GM12864 (cell line): ENCODE measurements around the gene TACR1.

Source experiments
- DNase-seq: peaks from one replicate; pipeline ENCODE4 v3.0.0-alpha.2; 2011; ENCODE audit warnings: low read depth
- H3K4me3 ChIP-seq: 2 replicates; pipeline ENCODE4 v1.5.1; 2011; ENCODE audit warnings: mild to moderate bottlenecking, low read depth, low read length, control low read depth
- CTCF ChIP-seq: IDR thresholded peaks from 2 replicates; pipeline ENCODE4 v1.5.1; 2011; ENCODE audit warnings: low read depth, mild to moderate bottlenecking, moderate library complexity, low read length, control low read depth, inconsistent platforms; ENCODE audit errors: missing control alignments

The TACR1 gene

GRCh38 chr2:75021672-75022071 lies 177.6 kb downstream of the TACR1 start:
- TF ChIP-seq CTCF = no peak
- H3K4me3 ChIP-seq = no peak overlapping the region
- DNase-seq = no peak

GRCh38 chr2:75020476-75020875 lies 178.8 kb downstream of the TACR1 start:
- H3K4me3 ChIP-seq = no peak overlapping the region
- no peak for DNase-seq
- TF ChIP-seq CTCF = no peak

- TF ChIP-seq CTCF = no peak
- no peak for DNase-seq
- H3K4me3 ChIP-seq = no peak overlapping the region
These were observed 179.5 kb downstream of the TACR1 start for GRCh38 chr2:75019790-75020189.

- no peak for TF ChIP-seq CTCF
- no peak for DNase-seq
- H3K4me3 ChIP-seq = no peak overlapping the region
These were observed 181.2 kb downstream of the TACR1 start for GRCh38 chr2:75018162-75018561.

GRCh38 chr2:75012080-75012479 lies 187.2 kb downstream of the TACR1 start:
- no peak for TF ChIP-seq CTCF
- no peak for DNase-seq
- no peak overlapping the region for H3K4me3 ChIP-seq

- TF ChIP-seq CTCF = no peak
- no peak overlapping the region for H3K4me3 ChIP-seq
- DNase-seq = no peak
These were observed 188.7 kb downstream of the TACR1 start for GRCh38 chr2:75010571-75010970.

- DNase-seq = no peak
- H3K4me3 ChIP-seq = no peak overlapping the region
- TF ChIP-seq CTCF = no peak
These were observed 191.5 kb downstream of the TACR1 start for GRCh38 chr2:75007819-75008218.
